ENCODE data around the gene TESK2. TPM values are rescaled to one million over a fixed set of nuclear protein-coding genes. Genes with fewer than 3 reads are reported as not detected.

TESK2 gene
- total and polyA plus RNA-seq, 10 donors = 3.2 to 11.5 (median 7.7) TPM

DNA sequence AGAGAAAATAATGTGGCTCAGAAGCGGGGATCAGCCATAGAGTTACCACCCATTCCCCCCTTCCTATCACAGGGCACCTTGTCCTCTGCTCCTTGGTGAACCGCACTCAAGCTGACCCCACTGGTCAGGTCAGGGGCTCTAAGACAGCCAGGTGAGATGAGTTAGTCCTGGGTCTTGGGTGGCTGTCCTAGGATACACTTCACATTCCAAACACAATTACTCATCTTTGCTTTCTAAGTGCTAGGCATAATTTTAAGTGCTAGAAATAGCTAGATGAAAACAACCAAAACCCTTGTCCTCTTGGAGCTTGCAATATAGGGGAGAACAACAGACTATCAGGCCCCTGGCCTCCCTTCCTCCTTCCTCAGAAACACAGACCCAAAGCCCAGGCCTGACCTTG lies 142.9 kb downstream of the TESK2 start:
- TF ChIP-seq, protein P1, sequence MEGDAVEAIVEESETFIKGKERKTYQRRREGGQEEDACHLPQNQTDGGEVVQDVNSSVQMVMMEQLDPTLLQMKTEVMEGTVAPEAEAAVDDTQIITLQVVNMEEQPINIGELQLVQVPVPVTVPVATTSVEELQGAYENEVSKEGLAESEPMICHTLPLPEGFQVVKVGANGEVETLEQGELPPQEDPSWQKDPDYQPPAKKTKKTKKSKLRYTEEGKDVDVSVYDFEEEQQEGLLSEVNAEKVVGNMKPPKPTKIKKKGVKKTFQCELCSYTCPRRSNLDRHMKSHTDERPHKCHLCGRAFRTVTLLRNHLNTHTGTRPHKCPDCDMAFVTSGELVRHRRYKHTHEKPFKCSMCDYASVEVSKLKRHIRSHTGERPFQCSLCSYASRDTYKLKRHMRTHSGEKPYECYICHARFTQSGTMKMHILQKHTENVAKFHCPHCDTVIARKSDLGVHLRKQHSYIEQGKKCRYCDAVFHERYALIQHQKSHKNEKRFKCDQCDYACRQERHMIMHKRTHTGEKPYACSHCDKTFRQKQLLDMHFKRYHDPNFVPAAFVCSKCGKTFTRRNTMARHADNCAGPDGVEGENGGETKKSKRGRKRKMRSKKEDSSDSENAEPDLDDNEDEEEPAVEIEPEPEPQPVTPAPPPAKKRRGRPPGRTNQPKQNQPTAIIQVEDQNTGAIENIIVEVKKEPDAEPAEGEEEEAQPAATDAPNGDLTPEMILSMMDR (IDR thresholded peaks at IDR 0.05 in 8 of 11, conservative IDR thresholded peaks at IDR 0.05 in 3 of 11) = no peak
- TF ChIP-seq POLR2AphosphoS5 (IDR thresholded peaks at IDR 0.05) = no peak
- TF ChIP-seq POLR2A (IDR thresholded peaks at IDR 0.05) = no peak
- no peak for DNase-seq
- no peaks in the 10 kb centered on the region for H3K27me3 ChIP-seq (replicated peaks in 1 of 7)
- intact Hi-C loops (cut with DNase I; ENCODE audit: low total_unique reads) = no loop called here
- H3K27ac ChIP-seq = no peak overlapping the region
- no peaks in the 10 kb centered on the region for H3K9me3 ChIP-seq
- 92 to 100% (median 97%) methylated on average over 2 of the region's 2 CpGs for WGBS, 5 donors
- H3K36me3 ChIP-seq = peaks cover 0 to 66% (median 25%) of the 10 kb centered on the region in 6 donors
- H3K4me1 ChIP-seq = peaks cover 0 to 8% (median under 1%) of the 10 kb centered on the region in 6 donors
- no peak overlapping the region for H3K4me3 ChIP-seq

DNA sequence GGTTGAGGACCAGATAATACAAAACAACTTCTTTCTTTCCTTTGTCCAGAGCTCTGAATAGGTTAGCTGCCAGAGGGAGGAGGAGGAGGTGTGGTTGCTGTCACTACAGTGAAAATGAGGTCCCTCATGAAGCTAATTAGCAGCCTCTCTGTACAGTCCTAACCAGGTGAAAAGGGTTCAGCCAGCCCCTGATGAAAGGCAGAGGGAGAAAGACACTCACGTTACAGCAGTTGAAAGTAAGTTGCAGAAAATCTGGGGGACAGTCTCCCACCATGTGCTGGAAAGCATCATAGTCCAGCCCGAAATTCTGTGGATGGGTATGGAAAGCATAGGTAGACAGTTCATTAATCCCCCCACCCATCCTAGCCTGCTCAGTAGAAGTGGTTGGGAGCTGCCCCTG lies 144.5 kb downstream of the TESK2 start:
- peaks cover 3 to 69% (median 38%) of the 10 kb centered on the region in 6 donors for H3K36me3 ChIP-seq
- WGBS, 5 donors = 76 to 95% (median 92%) methylated on average over 2 of the region's 2 CpGs
- TF ChIP-seq, protein P1 (IDR thresholded peaks at IDR 0.05 in 8 of 11, conservative IDR thresholded peaks at IDR 0.05 in 3 of 11) = no peak
- no peak for TF ChIP-seq POLR2AphosphoS5 (IDR thresholded peaks at IDR 0.05)
- TF ChIP-seq POLR2A (IDR thresholded peaks at IDR 0.05) = no peak
- peaks cover 10 to 24% (median 15%) of the 10 kb centered on the region in 6 donors for H3K4me1 ChIP-seq
- H3K9me3 ChIP-seq = no peaks in the 10 kb centered on the region
- no peak overlapping the region for H3K4me3 ChIP-seq
- DNase-seq = no peak
- intact Hi-C loops (cut with DNase I; ENCODE audit: low total_unique reads) = no loop called here
- H3K27me3 ChIP-seq (replicated peaks in 1 of 7) = no peaks in the 10 kb centered on the region
- H3K27ac ChIP-seq = no peak overlapping the region

GRCh38 chr1:45345014-45345413 lies 145.9 kb downstream of the TESK2 start:
- WGBS, 5 donors = 88 to 96% (median 94%) methylated on average over 12 to 13 of the region's 13 CpGs
- H3K27me3 ChIP-seq (replicated peaks in 1 of 7) = no peaks in the 10 kb centered on the region
- no peak for DNase-seq
- peaks cover 20 to 36% (median 26%) of the 10 kb centered on the region in 6 donors for H3K4me1 ChIP-seq
- intact Hi-C loops (cut with DNase I; ENCODE audit: low total_unique reads) = no loop called here
- TF ChIP-seq POLR2AphosphoS5 (IDR thresholded peaks at IDR 0.05) (peak in 1 of 3 donors; percentile 22), POLR2A (IDR thresholded peaks at IDR 0.05) (no peak)
- TF ChIP-seq, protein P1 (IDR thresholded peaks at IDR 0.05 in 8 of 11, conservative IDR thresholded peaks at IDR 0.05 in 3 of 11) = no peak
- H3K27ac ChIP-seq = no peak overlapping the region
- peaks cover 3 to 68% (median 38%) of the 10 kb centered on the region in 6 donors for H3K36me3 ChIP-seq
- H3K4me3 ChIP-seq = no peak overlapping the region
- H3K9me3 ChIP-seq = no peaks in the 10 kb centered on the region

GRCh38 chr1:45344499-45344898 lies 146.5 kb downstream of the TESK2 start:
- Histone ChIP-seq H3K4me3 (no peak overlapping the region), H3K27me3 (replicated peaks in 1 of 7) (no peaks in the 10 kb centered on the region), H3K27ac (no peak overlapping the region), H3K36me3 (peaks cover 3 to 68% (median 38%) of the 10 kb centered on the region in 6 donors), H3K4me1 (peaks cover 20 to 36% (median 27%) of the 10 kb centered on the region in 6 donors), H3K9me3 (no peaks in the 10 kb centered on the region)
- peak in 1 of 3 donors; percentile 12 for TF ChIP-seq POLR2AphosphoS5 (IDR thresholded peaks at IDR 0.05)
- no peak for TF ChIP-seq POLR2A (IDR thresholded peaks at IDR 0.05)
- TF ChIP-seq, protein P1 (IDR thresholded peaks at IDR 0.05 in 8 of 11, conservative IDR thresholded peaks at IDR 0.05 in 3 of 11) = no peak
- intact Hi-C loops (cut with DNase I; ENCODE audit: low total_unique reads) = no loop called here
- WGBS, 5 donors = 93 to 100% (median 97%) methylated on average over 2 of the region's 2 CpGs
- DNase-seq = no peak
